ENCODE measurements around the gene ERVK3-1. TPM values are rescaled to one million over a fixed set of nuclear protein-coding genes. Genes with fewer than 3 reads are reported as not detected.

Gene ERVK3-1
- total and polyA plus RNA-seq, 2 donors (not counting 1 experiment from before 2014, with no cell fraction given) = 25.6 to 36.6 TPM

GRCh38 chr19:58355908-58356765 lies 51.0 kb downstream of the ERVK3-1 start:
- Histone ChIP-seq H4K20me1 (ENCODE audit: control insufficient read depth, extremely low read depth, insufficient read depth, low read length) (no peaks in the 10 kb centered on the region), H2AFZ (ENCODE audit: low read length) (no peak overlapping the region), H3K9ac (ENCODE audit: insufficient read depth, low read length) (no peak overlapping the region), H3K4me2 (ENCODE audit: extremely low read depth, insufficient read depth, low read length) (peak overlapping the region; percentile 15), H3K79me2 (ENCODE audit: control insufficient read depth, insufficient read depth, low read length) (no peaks in the 10 kb centered on the region), H3K36me3 (ENCODE audit: control insufficient read depth, insufficient read depth, low read length) (no peaks in the 10 kb centered on the region), H3K27me3 (ENCODE audit: control insufficient read depth, insufficient read depth, low read length) (no peaks in the 10 kb centered on the region), H3K4me3 (replicated peaks in 1 of 4; ENCODE audit: control extremely low read depth in 1 of 4, insufficient read depth in 1 of 4, low read depth in 3 of 4, low read length in 4 of 4) (peak overlapping the region in 1 of 4 experiments; percentile 33), H3K27ac (ENCODE audit: insufficient read depth, low read length) (no peak overlapping the region), H3K4me1 (ENCODE audit: control insufficient read depth, extremely low read depth, insufficient read depth, low read length) (no peaks in the 10 kb centered on the region), H3K9me3 (ENCODE audit: control insufficient read depth, insufficient read depth, low read depth, low read length) (no peaks in the 10 kb centered on the region)
- peak in 1 of 2 donors; percentile 39 for DNase-seq (ENCODE audit: low read depth in 2 of 2)
- TF ChIP-seq EZH2 (IDR thresholded peaks at IDR 0.05; ENCODE audit: low read length, missing control alignments) (peak; percentile 27), CTCF (conservative IDR thresholded peaks at IDR 0.05 in 1 of 2, IDR thresholded peaks at IDR 0.05 in 1 of 2; ENCODE audit: low read depth in 1 of 2, low read length in 2 of 2) (no peak)

- Histone ChIP-seq H3K9ac (ENCODE audit: insufficient read depth, low read length) (no peak overlapping the region), H3K4me3 (replicated peaks in 1 of 4; ENCODE audit: control extremely low read depth in 1 of 4, insufficient read depth in 1 of 4, low read depth in 3 of 4, low read length in 4 of 4) (peak overlapping the region in 1 of 4 experiments; percentile 33), H3K4me1 (ENCODE audit: control insufficient read depth, extremely low read depth, insufficient read depth, low read length) (peaks cover 2% of the 10 kb centered on the region), H3K79me2 (ENCODE audit: control insufficient read depth, insufficient read depth, low read length) (no peaks in the 10 kb centered on the region), H4K20me1 (ENCODE audit: control insufficient read depth, extremely low read depth, insufficient read depth, low read length) (no peaks in the 10 kb centered on the region), H3K27ac (ENCODE audit: insufficient read depth, low read length) (no peak overlapping the region), H3K36me3 (ENCODE audit: control insufficient read depth, insufficient read depth, low read length) (no peaks in the 10 kb centered on the region), H3K9me3 (ENCODE audit: control insufficient read depth, insufficient read depth, low read depth, low read length) (no peaks in the 10 kb centered on the region), H3K4me2 (ENCODE audit: extremely low read depth, insufficient read depth, low read length) (no peak overlapping the region), H3K27me3 (ENCODE audit: control insufficient read depth, insufficient read depth, low read length) (no peaks in the 10 kb centered on the region), H2AFZ (ENCODE audit: low read length) (no peak overlapping the region)
- TF ChIP-seq CTCF (conservative IDR thresholded peaks at IDR 0.05 in 1 of 2, IDR thresholded peaks at IDR 0.05 in 1 of 2; ENCODE audit: low read depth in 1 of 2, low read length in 2 of 2) = no peak
- DNase-seq (ENCODE audit: low read depth in 2 of 2) = peak in 1 of 2 donors; percentile 14
These were observed 51.7 kb downstream of the ERVK3-1 start for GRCh38 chr19:58356766-58357480.

- peaks cover 2% of the 10 kb centered on the region for H3K4me1 ChIP-seq (ENCODE audit: control insufficient read depth, extremely low read depth, insufficient read depth, low read length)
- DNase-seq (ENCODE audit: low read depth in 2 of 2) = no peak
- H3K27me3 ChIP-seq (ENCODE audit: control insufficient read depth, insufficient read depth, low read length) = no peaks in the 10 kb centered on the region
- no peak overlapping the region for H3K27ac ChIP-seq (ENCODE audit: insufficient read depth, low read length)
- H2AFZ ChIP-seq (ENCODE audit: low read length) = no peak overlapping the region
- H3K4me3 ChIP-seq (replicated peaks in 1 of 4; ENCODE audit: control extremely low read depth in 1 of 4, insufficient read depth in 1 of 4, low read depth in 3 of 4, low read length in 4 of 4) = no peak overlapping the region
- H3K79me2 ChIP-seq (ENCODE audit: control insufficient read depth, insufficient read depth, low read length) = no peaks in the 10 kb centered on the region
- H3K9me3 ChIP-seq (ENCODE audit: control insufficient read depth, insufficient read depth, low read depth, low read length) = no peaks in the 10 kb centered on the region
- H4K20me1 ChIP-seq (ENCODE audit: control insufficient read depth, extremely low read depth, insufficient read depth, low read length) = no peaks in the 10 kb centered on the region
- TF ChIP-seq EZH2 (IDR thresholded peaks at IDR 0.05; ENCODE audit: low read length, missing control alignments) (no peak), CTCF (conservative IDR thresholded peaks at IDR 0.05 in 1 of 2, IDR thresholded peaks at IDR 0.05 in 1 of 2; ENCODE audit: low read depth in 1 of 2, low read length in 2 of 2) (no peak)
- no peaks in the 10 kb centered on the region for H3K36me3 ChIP-seq (ENCODE audit: control insufficient read depth, insufficient read depth, low read length)
- no peak overlapping the region for H3K4me2 ChIP-seq (ENCODE audit: extremely low read depth, insufficient read depth, low read length)
- H3K9ac ChIP-seq (ENCODE audit: insufficient read depth, low read length) = no peak overlapping the region
These were observed 52.4 kb downstream of the ERVK3-1 start for GRCh38 chr19:58357481-58358145.
